Natural killer cell (primary cell): Measurements from ENCODE around the gene ASTN2. TPM values are rescaled to one million over a fixed set of nuclear protein-coding genes. Genes with fewer than 3 reads are reported as not detected.

Experiments used
- ATAC-seq, 3 donors: fragments of 150-1000 bp in 2 of 3; fragments of 200-7000 bp in 1 of 3; cut with Tn5 transposase; 1 replicate in 1 of 3; 2 replicates in 2 of 3; pipeline ENCODE4 v1.10.0; 2021; ENCODE audit warnings: mild to moderate bottlenecking in 2 of 3, moderate library complexity in 2 of 3
- DNase-seq, 2 donors: peaks; one replicate each; pipeline versions ENCODE4 v3.0.0 to v3.0.0-alpha.2; 2013 to 2021; ENCODE audit warnings: mixed read lengths in 1 of 2
- H3K27ac ChIP-seq: one replicate; pipeline ENCODE4 v1.5.1; 2013; ENCODE audit warnings: mild to moderate bottlenecking, low read length
- H3K27me3 ChIP-seq: one replicate; pipeline ENCODE4 v1.6.1; 2013; ENCODE audit warnings: low read length; ENCODE audit not compliant: control insufficient read depth, insufficient read depth
- H3K36me3 ChIP-seq: one replicate; pipeline ENCODE4 v1.6.1; 2013; ENCODE audit warnings: low read length; ENCODE audit not compliant: control insufficient read depth, insufficient read depth
- H3K4me1 ChIP-seq: one replicate; pipeline ENCODE4 v1.6.1; 2013; ENCODE audit warnings: low read length; ENCODE audit not compliant: control insufficient read depth, insufficient read depth
- H3K4me3 ChIP-seq: one replicate; pipeline ENCODE4 v1.5.1; 2013; ENCODE audit warnings: low read length
- H3K9me3 ChIP-seq: one replicate; pipeline ENCODE4 v1.6.1; 2013; ENCODE audit warnings: low read length; ENCODE audit not compliant: control insufficient read depth, insufficient read depth
- H3K27ac Mint-ChIP-seq, 2 donors: one replicate each; pipeline ENCODE4 v1.8.0; 2022; ENCODE audit warnings: mild to moderate bottlenecking in 2 of 2, mixed read lengths in 2 of 2, moderate library complexity in 1 of 2
- H3K27me3 Mint-ChIP-seq, 2 donors: one replicate each; pipeline ENCODE4 v1.8.0; 2022; ENCODE audit warnings: low read depth in 2 of 2, mixed read lengths in 2 of 2
- H3K36me3 Mint-ChIP-seq: one replicate; pipeline ENCODE4 v1.8.0; 2022; ENCODE audit warnings: mixed read lengths
- H3K4me1 Mint-ChIP-seq, 2 donors: one replicate each; pipeline ENCODE4 v1.8.0; 2022; ENCODE audit warnings: mixed read lengths in 2 of 2
- H3K4me3 Mint-ChIP-seq: one replicate; pipeline ENCODE4 v1.8.0; 2022; ENCODE audit warnings: mild to moderate bottlenecking, moderate library complexity, mixed read lengths
- H3K9me3 Mint-ChIP-seq, 2 donors: one replicate each; pipeline ENCODE4 v1.8.0; 2022; ENCODE audit warnings: mixed read lengths in 2 of 2
- WGBS: methylation state at CpG from one replicate; pipeline ENCODE4 v1.1.7; 2013; ENCODE audit warnings: missing lambda C conversion rate; ENCODE audit not compliant: insufficient coverage; 5-methylcytosine and 5-hydroxymethylcytosine counted together
- intact Hi-C: fragments of 100-400 bp; cut with micrococcal nuclease; formaldehyde crosslinking; loops from one replicate; pipeline ENCODE4 v1.14.2; 2022
- total RNA-seq, 4 donors: library from RNA; stranded (reverse); fragments of 120-200 nt in 1 of 4; gene quantifications; one replicate each; pipeline versions ENCODE4 v1.2.3 to v1.2.4, GENCODE V29; 2013 to 2022
- TF ChIP-seq, protein P1 (sequence below): fragments of 200-600 bp; IDR thresholded peaks from one replicate; pipeline ENCODE4 v1.8.0; 2022; ENCODE audit warnings: antibody characterized with exemption

Gene ASTN2
- total RNA-seq, 3 donors from 2014 or later (not counting 1 experiment from before 2014, with no cell fraction given) = 3.0 to 3.5 (median 3.2) TPM

DNA sequence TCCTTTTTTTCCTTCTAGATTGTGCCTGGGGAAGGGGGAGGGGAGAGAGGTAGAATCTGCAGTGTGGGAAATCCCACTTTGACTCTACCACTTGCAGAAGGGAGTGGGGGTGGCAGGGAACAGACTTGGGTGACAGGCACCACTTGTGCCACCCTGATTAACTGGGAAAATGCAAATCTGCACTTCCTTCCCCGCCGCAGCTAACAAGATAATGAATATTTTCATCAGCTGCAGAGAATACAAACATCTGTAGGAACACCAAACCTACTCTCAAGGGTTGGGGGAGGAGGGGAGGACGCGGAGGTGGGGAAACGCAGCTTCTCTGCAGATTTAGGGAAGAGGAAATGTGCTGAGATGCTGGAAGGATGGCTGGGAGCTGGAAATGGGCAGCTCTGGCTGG lies 654.2 kb downstream of the ASTN2 start:
- H3K27ac ChIP-seq = no peak overlapping the region
- ATAC-seq (no peak), DNase-seq (no peak)
- H3K27me3 ChIP-seq = no peaks in the 10 kb centered on the region
- Mint-ChIP-seq H3K27me3 (peaks cover 0 to 6% of the 10 kb centered on the region in 2 donors), H3K9me3 (peaks cover under 1% of the 10 kb centered on the region in 2 donors), H3K36me3 (no peaks in the 10 kb centered on the region), H3K4me3 (no peak overlapping the region), H3K27ac (no peak overlapping the region), H3K4me1 (no peaks in the 10 kb centered on the region)
- H3K9me3 ChIP-seq = no peaks in the 10 kb centered on the region
- TF ChIP-seq, protein P1, sequence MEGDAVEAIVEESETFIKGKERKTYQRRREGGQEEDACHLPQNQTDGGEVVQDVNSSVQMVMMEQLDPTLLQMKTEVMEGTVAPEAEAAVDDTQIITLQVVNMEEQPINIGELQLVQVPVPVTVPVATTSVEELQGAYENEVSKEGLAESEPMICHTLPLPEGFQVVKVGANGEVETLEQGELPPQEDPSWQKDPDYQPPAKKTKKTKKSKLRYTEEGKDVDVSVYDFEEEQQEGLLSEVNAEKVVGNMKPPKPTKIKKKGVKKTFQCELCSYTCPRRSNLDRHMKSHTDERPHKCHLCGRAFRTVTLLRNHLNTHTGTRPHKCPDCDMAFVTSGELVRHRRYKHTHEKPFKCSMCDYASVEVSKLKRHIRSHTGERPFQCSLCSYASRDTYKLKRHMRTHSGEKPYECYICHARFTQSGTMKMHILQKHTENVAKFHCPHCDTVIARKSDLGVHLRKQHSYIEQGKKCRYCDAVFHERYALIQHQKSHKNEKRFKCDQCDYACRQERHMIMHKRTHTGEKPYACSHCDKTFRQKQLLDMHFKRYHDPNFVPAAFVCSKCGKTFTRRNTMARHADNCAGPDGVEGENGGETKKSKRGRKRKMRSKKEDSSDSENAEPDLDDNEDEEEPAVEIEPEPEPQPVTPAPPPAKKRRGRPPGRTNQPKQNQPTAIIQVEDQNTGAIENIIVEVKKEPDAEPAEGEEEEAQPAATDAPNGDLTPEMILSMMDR = no peak
- no peaks in the 10 kb centered on the region for H3K4me1 ChIP-seq
- H3K4me3 ChIP-seq = no peak overlapping the region
- intact Hi-C loops = no loop called here
- WGBS = 67% methylated on average over 1 of the region's 5 CpGs
- no peaks in the 10 kb centered on the region for H3K36me3 ChIP-seq

DNA sequence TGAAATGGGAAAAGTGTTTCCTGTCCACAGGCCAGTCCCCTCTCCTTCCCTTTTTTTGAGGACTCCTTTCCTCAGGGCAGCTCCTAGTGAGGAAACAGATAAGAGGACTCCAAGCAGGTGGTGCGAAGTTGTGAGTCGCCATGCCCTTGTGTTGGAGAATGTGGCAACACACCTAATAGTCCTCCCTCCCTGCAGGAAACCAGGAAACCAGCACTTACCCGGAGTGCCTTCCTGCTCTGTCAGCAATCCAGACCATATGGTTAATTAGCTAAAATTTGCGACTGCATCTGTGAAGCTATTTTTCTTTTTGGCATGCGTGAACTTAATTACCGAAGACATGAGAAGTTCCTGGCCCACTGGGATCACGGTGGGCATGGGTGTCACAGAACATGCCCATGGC lies 657.8 kb downstream of the ASTN2 start:
- Histone ChIP-seq H3K4me3 (no peak overlapping the region), H3K36me3 (no peaks in the 10 kb centered on the region), H3K4me1 (no peaks in the 10 kb centered on the region), H3K27me3 (no peaks in the 10 kb centered on the region), H3K9me3 (no peaks in the 10 kb centered on the region), H3K27ac (no peak overlapping the region)
- WGBS = 9% methylated on average over 7 of the region's 7 CpGs
- no peak overlapping the region for H3K4me3 Mint-ChIP-seq
- H3K9me3 Mint-ChIP-seq = peaks cover 2% of the 10 kb centered on the region in 2 donors
- DNase-seq (no peak), ATAC-seq (no peak)
- intact Hi-C loops = no loop called here
- no peak overlapping the region for H3K27ac Mint-ChIP-seq
- no peaks in the 10 kb centered on the region for H3K36me3 Mint-ChIP-seq
- H3K4me1 Mint-ChIP-seq = no peaks in the 10 kb centered on the region
- peaks cover 0 to 8% of the 10 kb centered on the region in 2 donors for H3K27me3 Mint-ChIP-seq
- TF ChIP-seq, protein P1 = no peak

DNA sequence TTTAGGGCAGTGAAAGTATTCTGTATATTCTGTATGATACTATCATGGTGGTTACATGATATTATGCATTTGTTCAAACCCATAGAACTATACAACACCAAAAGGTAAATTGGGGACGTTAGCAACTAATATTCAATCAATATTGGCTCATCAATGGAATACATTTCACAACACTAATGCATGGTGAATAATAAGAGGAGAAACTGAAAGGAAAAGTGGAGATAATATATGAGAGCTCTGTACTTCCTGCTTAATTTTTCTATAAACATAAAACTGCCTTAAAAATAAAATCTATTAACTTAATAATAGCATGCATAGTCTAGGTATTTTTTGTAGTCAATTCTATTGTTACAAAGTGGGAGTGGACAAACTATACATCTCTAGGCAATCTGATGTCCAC lies 661.5 kb downstream of the ASTN2 start:
- no peaks in the 10 kb centered on the region for H3K36me3 Mint-ChIP-seq
- Histone ChIP-seq H3K36me3 (no peaks in the 10 kb centered on the region), H3K9me3 (no peaks in the 10 kb centered on the region), H3K4me3 (no peak overlapping the region), H3K4me1 (no peaks in the 10 kb centered on the region), H3K27ac (no peak overlapping the region), H3K27me3 (no peaks in the 10 kb centered on the region)
- TF ChIP-seq, protein P1 = no peak
- no peak overlapping the region for H3K4me3 Mint-ChIP-seq
- intact Hi-C loops = no loop called here
- peaks cover 2 to 3% of the 10 kb centered on the region in 2 donors for H3K9me3 Mint-ChIP-seq
- H3K27me3 Mint-ChIP-seq = peaks cover 0 to 14% of the 10 kb centered on the region in 2 donors
- no peak overlapping the region for H3K27ac Mint-ChIP-seq
- no CpG with 5 or more reads among the region's 1 CpG for WGBS
- no peak for ATAC-seq
- no peaks in the 10 kb centered on the region for H3K4me1 Mint-ChIP-seq
- no peak for DNase-seq

DNA sequence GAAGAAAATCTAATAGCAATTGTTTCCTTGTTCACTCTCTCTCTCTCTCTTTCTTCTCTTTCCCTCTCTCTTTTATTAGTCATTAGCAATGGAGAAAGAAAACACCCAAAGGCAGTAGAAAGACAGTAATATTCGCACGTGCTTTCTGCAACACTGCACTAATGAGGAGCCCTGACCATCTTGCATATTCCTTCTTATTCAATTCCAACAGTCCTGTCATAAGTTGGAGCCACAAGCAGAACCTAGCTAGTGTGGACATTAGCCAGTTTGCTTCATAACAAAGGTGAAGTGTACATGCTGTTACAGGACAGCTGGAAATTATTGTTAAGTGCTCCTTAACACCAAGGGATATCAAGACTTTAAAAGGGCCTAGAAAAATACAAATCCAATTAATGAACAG lies 664.3 kb downstream of the ASTN2 start:
- no peaks in the 10 kb centered on the region for H3K4me1 ChIP-seq
- DNase-seq (no peak), ATAC-seq (no peak)
- 100% methylated on average over 2 of the region's 2 CpGs for WGBS
- Mint-ChIP-seq H3K36me3 (no peaks in the 10 kb centered on the region), H3K4me3 (no peak overlapping the region), H3K9me3 (peaks cover under 1 to 5% of the 10 kb centered on the region in 2 donors), H3K4me1 (no peaks in the 10 kb centered on the region), H3K27ac (no peak overlapping the region), H3K27me3 (peaks cover 0 to 9% of the 10 kb centered on the region in 2 donors)
- H3K4me3 ChIP-seq = no peak overlapping the region
- H3K27me3 ChIP-seq = no peaks in the 10 kb centered on the region
- TF ChIP-seq, protein P1 = no peak
- no peaks in the 10 kb centered on the region for H3K36me3 ChIP-seq
- no peak overlapping the region for H3K27ac ChIP-seq
- H3K9me3 ChIP-seq = no peaks in the 10 kb centered on the region
- intact Hi-C loops = no loop called here
